Left cardiac atrium (tissue), 4 donors: ENCODE data around the gene TNFAIP8. TPM values are rescaled to one million over a fixed set of nuclear protein-coding genes. Genes with fewer than 3 reads are reported as not detected.
A peak's percentile ranks its signal among the peaks of the same experiment; 100 is the strongest.
"Not testable (repeated sequence)": the region's sequence is repeated elsewhere in the genome, so short reads cannot be mapped to it uniquely, and the experiment has no call there.

ENCODE experiments used
- ATAC-seq, 2 donors: fragments of 200-7000 bp; cut with Tn5 transposase; one replicate each; pipeline ENCODE4 v1.9.1; 2020; ENCODE audit warnings: mild to moderate bottlenecking in 2 of 2, moderate library complexity in 2 of 2
- DNase-seq: peaks from one replicate; pipeline ENCODE4 v3.0.0-alpha.2; 2020
- intact Hi-C, 2 donors: fragments of 100-400 bp; cut with DNase I; formaldehyde crosslinking; loops; one replicate each; pipeline versions ENCODE4 v1.14.1 to v1.15.1; 2022 to 2023
- total RNA-seq, 2 donors: library from RNA; stranded (reverse); fragmentation: NEBNext Ultra II Directional; extraction: Animal tissue kit (Norgen Biotek cat#: 25700); gene quantifications; one replicate each; pipeline ENCODE4 v1.2.1, GENCODE V29; 2021
- donor health status: DM: no; HTN: yes; CAD: no.
- donor health status: DM: no; HTN: yes; CAD: no; lungs with severe emphysema.
- donor health status: DM: yes; HTN: yes; CAD: no.
- donor health status: Dilated cardiomyopathy.

Gene TNFAIP8
- total RNA-seq, 2 donors from 2014 or later = 4.7 to 8.6 TPM

GRCh38 chr5:119402555-119402954 is 46.7 kb downstream of the TNFAIP8 start:
- intact Hi-C loops = no loop called here
- no peak for ATAC-seq
- no peak for DNase-seq

DNA sequence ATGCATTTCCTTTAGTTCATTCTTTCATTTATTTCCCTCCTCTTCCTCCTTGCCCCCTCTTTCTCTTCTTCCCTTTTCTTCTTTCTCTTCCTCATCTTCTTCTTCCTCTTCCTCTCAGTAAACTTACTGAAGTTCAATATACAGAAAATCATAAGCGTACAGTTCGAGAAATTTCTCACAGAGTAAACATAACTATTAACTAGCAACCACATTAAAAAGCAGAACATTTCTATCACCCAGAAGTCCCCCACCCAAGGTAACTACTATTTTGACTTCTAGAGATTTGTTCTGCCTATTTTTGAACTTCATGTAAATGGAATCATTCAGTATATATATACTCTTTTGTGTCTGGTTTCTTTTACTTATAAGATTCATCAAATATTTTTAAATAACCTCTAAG is 48.2 kb downstream of the TNFAIP8 start:
- intact Hi-C loops = no loop called here
- ATAC-seq = no peak
- no peak for DNase-seq

GRCh38 chr5:119405419-119405818 is 49.6 kb downstream of the TNFAIP8 start:
- no peak for DNase-seq

DNA sequence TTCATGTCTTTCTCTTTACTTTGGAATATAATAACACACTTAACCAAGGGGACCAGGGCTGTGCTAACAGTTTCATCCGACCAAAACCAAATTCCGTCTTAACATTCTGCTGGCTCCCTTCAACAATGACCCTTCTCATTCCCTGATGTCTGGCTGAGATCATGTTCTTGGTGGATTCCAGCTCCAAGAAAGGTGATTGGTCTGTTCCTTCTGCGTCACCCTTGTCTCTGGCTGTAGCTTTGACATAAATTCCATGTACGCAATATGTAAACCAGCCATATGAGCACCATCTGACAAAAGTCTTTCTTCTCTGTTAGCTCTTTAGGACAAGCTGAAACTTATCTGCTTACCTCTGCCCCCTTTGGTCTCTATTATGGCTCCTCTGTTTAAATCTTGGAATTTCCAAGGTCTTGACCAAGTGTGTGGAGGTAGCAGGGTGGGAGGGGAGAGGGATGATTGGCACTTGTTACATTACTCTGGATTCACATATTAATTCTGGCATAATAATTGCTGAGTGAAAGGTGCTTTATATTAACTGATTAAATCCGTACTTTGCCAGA is 50.8 kb downstream of the TNFAIP8 start:
- no peak for DNase-seq

More at GRCh38 chr5:119405419-119405818, 49.6 kb downstream of the TNFAIP8 start:
- intact Hi-C loops = no loop called here
- no peak for ATAC-seq

DNA sequence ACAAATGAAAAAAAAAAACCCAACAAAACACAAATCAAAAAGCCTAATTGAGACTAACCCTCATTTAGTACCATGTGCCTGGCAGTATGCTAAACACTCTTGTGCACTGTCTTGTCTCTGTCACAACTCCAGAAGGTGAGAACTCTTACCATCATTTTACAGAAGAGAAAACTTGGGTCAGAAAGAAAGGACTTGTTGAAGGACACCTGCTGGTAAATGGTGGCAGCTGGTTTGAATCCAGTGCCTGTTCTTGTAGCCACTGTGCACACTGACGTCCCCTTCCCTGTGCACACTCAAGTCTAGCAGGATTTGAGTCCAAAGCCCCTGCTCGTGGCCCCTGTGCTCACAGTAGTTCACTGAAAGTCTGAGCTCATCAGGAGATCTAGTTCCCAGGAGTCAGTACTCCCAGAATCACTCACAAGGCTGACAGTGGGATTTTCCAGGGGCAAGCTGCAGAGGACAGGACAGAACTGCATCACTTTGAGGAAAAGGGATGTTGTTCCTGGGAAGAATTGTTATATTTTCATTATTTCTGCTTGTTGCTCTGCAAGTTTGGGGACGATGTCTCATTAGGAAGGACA is 53.5 kb downstream of the TNFAIP8 start:
- intact Hi-C loops = no loop called here
- DNase-seq = no peak
- ATAC-seq = no peak

More for the DNA sequence above, 50.8 kb downstream of the TNFAIP8 start:
- no peak for ATAC-seq
- intact Hi-C loops = no loop called here

GRCh38 chr5:119410448-119411159 is 54.8 kb downstream of the TNFAIP8 start:
- no peak for DNase-seq
- ATAC-seq = peak in 1 of 2 donors; percentile 21
- intact Hi-C loops = loop anchor here (2.0 to 10.0 kb wide), 3 partner anchors 146 to 423 kb away; partner anchors contain the start of gene DTWD2 (in 2 of the 2)

- ATAC-seq = peak; percentile 92 to 95
- DNase-seq = peak; percentile 35
- intact Hi-C loops = loop anchor here (2.0 to 10.0 kb wide), 4 partner anchors 97 to 424 kb away; partner anchors contain the start of gene DTWD2 (in 2 of the 2)
Measured at GRCh38 chr5:119411361-119412278, 55.8 kb downstream of the TNFAIP8 start.

GRCh38 chr5:119412279-119413227 is 56.7 kb downstream of the TNFAIP8 start:
- ATAC-seq = no peak
- intact Hi-C loops = loop anchor here (2.0 to 10.0 kb wide), 3 partner anchors 98 to 425 kb away; partner anchors contain the start of gene DTWD2 (in 1 of the 2)
- no peak for DNase-seq

DNA sequence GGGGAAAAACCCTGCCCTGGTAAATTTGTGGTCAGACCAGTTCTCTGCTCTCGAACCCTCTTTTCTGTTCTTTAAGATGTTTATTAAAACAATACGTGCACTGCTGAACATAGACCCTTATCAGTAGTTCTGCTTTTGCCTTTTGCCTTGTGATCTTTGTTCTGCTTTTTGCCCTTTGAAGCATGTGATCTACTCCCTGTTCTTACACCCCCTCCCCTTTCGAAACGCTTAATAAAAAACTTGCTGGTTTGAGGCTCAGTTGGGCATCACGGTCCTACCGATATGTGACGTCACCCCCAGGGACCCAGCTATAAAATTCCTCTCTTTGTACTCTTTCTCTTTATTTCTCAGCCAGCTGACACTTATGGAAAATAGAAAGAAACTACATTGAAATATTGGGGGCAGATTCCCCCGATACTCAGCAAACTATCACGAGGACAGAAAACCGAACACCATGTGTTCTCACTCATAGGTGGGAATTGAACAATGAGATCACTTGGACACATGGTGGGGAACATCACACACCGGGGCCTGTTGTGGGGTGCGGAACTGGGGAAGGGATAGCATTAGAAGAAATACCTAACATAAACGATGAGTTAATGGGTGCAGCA is 58.4 kb downstream of the TNFAIP8 start:
- intact Hi-C loops = loop anchor here (5.0 to 10.0 kb wide), 2 partner anchors 149 to 427 kb away; partner anchors contain the start of gene DTWD2 (in 1 of the 2)
- not testable (repeated sequence) for DNase-seq, ATAC-seq

DNA sequence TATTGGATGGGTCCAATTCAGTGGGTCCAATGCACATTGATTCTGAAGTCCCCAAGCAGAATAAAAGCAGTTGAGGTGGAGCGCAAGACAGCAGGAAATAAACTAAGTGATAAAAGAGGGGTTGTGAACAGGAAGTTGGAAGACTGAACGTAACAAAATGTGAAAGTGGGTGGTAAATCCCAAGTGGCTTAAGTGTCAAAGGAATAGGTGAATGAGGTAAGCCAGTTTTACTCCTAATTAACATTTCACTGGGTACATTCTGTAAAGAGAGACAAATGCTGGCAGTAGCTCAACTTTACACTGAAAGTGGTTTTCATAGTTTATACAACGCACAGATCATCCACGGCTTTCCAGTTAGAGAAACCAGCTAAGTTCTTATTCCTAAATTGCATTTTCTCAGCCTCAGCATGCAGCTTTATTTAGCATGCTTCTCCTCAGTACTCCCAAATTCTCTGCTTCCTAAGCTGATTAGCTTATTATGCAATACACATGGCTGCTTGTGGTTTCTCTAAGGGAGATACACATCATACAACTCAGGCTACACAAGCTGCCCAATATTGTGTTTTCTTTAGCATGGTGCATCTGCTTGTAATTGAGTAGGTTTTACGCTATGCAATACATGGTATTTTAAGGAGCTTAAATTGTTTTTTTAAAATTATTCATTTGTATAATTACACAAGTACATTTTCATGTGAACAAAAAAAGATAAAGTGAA is 62.2 kb downstream of the TNFAIP8 start:
- peak; percentile 53 to 83 for ATAC-seq
- intact Hi-C loops = loop anchor here in 1 of 2 donors (10.0 kb wide), 1 partner anchor 153 kb away; no protein-coding TSS in a partner anchor

GRCh38 chr5:119418606-119419100 is 62.8 kb downstream of the TNFAIP8 start:
- DNase-seq (no peak), ATAC-seq (peak in 1 of 2 donors; percentile 69)
- intact Hi-C loops = loop anchor here in 1 of 2 donors (10.0 kb wide), 1 partner anchor 154 kb away; no protein-coding TSS in a partner anchor

More for the DNA sequence above, 62.2 kb downstream of the TNFAIP8 start:
- no peak for DNase-seq

DNA sequence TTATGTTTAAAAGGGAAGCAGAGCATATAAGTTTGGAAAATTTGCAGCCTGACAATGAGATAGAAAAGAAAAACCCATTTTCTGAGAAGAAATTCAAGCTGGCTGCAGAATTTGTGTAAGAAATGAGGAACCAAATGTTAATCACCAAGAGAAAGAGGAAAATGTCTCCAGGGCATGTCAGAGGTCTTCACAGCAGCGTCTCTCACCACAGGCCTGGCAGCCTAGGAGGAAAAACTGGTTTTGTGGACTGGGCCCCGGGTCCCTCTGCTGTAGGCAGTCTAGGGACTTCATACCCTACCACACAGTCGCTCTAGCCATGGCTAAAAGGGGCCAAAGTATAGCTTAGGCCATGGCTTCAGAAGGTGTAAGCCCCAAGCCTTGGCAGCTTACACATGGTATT is 64.3 kb downstream of the TNFAIP8 start:
- DNase-seq (no peak), ATAC-seq (no peak)
- intact Hi-C loops = no loop called here

GRCh38 chr5:119426057-119426456 is 70.2 kb downstream of the TNFAIP8 start:
- DNase-seq (no peak), ATAC-seq (peak in 1 of 2 donors; percentile 34)
- intact Hi-C loops = no loop called here

DNA sequence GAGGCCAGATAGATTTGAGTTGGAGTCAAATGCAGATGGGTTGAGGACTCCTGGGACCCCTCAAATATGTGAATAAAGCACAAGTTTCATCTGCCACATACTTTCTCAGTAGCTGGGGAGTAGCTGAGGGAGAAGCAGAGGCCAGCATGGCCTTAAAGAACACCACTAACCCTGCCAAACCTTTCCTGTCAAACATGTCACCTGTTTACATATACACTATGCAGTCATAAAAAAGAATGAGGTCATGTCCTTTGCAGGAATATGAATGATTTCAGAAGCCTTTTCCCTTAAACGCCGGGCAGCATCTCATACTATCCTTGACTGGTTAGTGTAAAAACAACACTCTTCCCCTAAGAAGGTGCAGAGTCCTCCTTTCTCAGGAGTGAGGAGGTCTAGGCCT is 71.2 kb downstream of the TNFAIP8 start:
- intact Hi-C loops = no loop called here
- DNase-seq (no peak), ATAC-seq (no peak)

- DNase-seq, intact Hi-C loops, ATAC-seq: not testable (repeated sequence)
Measured at GRCh38 chr5:119427596-119427995, 71.8 kb downstream of the TNFAIP8 start.

DNA sequence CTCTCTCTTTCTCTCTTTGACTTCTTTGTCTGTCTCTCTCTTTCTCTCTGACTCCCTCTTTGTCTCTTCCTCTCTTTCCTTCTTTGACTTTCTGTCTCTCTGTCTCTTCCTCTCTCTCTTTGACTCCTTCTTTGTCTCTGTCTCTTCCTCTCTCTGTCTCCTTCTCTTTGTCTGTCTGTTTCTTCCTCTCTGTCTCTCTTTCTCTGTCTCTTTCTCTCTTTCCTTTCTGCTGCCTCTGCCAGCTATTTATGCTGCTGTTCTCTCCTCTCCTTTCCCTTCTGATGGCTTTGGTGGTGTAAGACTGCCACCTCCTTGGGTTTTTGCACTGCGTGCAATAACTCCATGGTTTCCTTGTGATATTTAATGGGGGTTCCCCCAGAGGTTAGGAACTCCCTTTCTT is 72.3 kb downstream of the TNFAIP8 start:
- DNase-seq, intact Hi-C loops, ATAC-seq: not testable (repeated sequence)
